HepG2 (cell line): Measurements from ENCODE around the gene DLG5. TPM values are rescaled to one million over a fixed set of nuclear protein-coding genes. Genes with fewer than 3 reads are reported as not detected.

Source experiments
- ATAC-seq: fragments of 200-7000 bp; cut with Tn5 transposase; 3 replicates; pipeline ENCODE4 v1.9.1; 2020; ENCODE audit warnings: mild to moderate bottlenecking, moderate library complexity
- BruUV-seq: library from RNA; stranded (reverse); fragments of 400-500 nt; replicated peaks from 2 replicates; lab custom pipeline; 2021; lab: Mats Ljungman, UMichigan
- CTCF ChIA-PET: fragments of 300-600 bp; formaldehyde crosslinking; extraction: SDS; loops from one replicate; lab custom pipeline; 2021; ENCODE audit warnings: low total read pairs, inconsistent platforms, low intra/inter-chr PET ratio; lab: Yijun Ruan, JAX
- POLR2A ChIA-PET: fragments of 350-600 bp; sonication (Branson Sonifier 250); formaldehyde crosslinking; loops from one replicate; lab custom pipeline; 2020; ENCODE audit warnings: antibody characterized with exemption, inconsistent platforms; lab: Yijun Ruan, JAX
- DNase-seq: peaks from one replicate; pipeline ENCODE4 v3.0.0-alpha.2; 2015; ENCODE audit warnings: low spot score
- FAIRE-seq: peaks from 3 replicates; lab custom pipeline; 2011; peaks lifted over from hg19 to GRCh38; lab: Jason Lieb, UNC
- H2AFZ ChIP-seq: one replicate; pipeline ENCODE4 v1.6.1; 2011; ENCODE audit warnings: low read length, inconsistent platforms
- H3K27ac ChIP-seq: fragments of 300-600 bp; 3 replicates; pipeline ENCODE4 v1.8.0; 2011; ENCODE audit warnings: mixed run types, mild to moderate bottlenecking, mixed read lengths, low read length, inconsistent platforms; ENCODE audit not compliant: insufficient read depth; ENCODE audit errors: extremely low read length
- H3K27me3 ChIP-seq, 2 experiments: fragments of 200-600 bp in 1 of 2; 2 replicates in 1 of 2; 3 replicates in 1 of 2; pipeline versions ENCODE4 v1.6.0 to v1.8.0; 2011; ENCODE audit warnings: low read length in 2 of 2, mild to moderate bottlenecking in 2 of 2, moderate library complexity in 2 of 2, inconsistent platforms in 1 of 2; ENCODE audit not compliant: insufficient read depth in 2 of 2, control insufficient read depth in 1 of 2
- H3K36me3 ChIP-seq, 2 experiments: fragments of 200-600 bp in 1 of 2; replicated peaks in 1 of 2; 2 replicates in 1 of 2; 3 replicates in 1 of 2; pipeline versions ENCODE4 v1.5.1 to v1.8.0; 2011; ENCODE audit warnings: low read length in 2 of 2, inconsistent platforms in 1 of 2; ENCODE audit not compliant: insufficient read depth in 2 of 2, control insufficient read depth in 1 of 2
- H3K4me1 ChIP-seq: 2 replicates; pipeline ENCODE4 v1.5.1; 2012; ENCODE audit warnings: low read length, inconsistent platforms; ENCODE audit not compliant: insufficient read depth
- H3K4me2 ChIP-seq: 2 replicates; pipeline ENCODE4 v1.6.0; 2011; ENCODE audit warnings: low read depth, low read length, inconsistent platforms
- H3K4me3 ChIP-seq, 3 experiments: fragments of 200-600 bp in 1 of 3; sonication (generic), shearing (Covaris generic) in 1 of 3; replicated peaks in 1 of 3; 2 replicates each; pipeline ENCODE4 v1.5.1; 2011 to 2016; ENCODE audit warnings: low read length in 3 of 3, inconsistent platforms in 2 of 3, low read depth in 2 of 3, mild to moderate bottlenecking in 2 of 3, control low read depth in 1 of 3, mixed read lengths in 1 of 3; ENCODE audit not compliant: insufficient read depth in 1 of 3
- H3K79me2 ChIP-seq: one replicate; pipeline ENCODE4 v1.6.1; 2011; ENCODE audit warnings: low read length, inconsistent platforms; ENCODE audit not compliant: insufficient read depth
- H3K9ac ChIP-seq: 2 replicates; pipeline ENCODE4 v1.6.0; 2011; ENCODE audit warnings: mild to moderate bottlenecking, low read depth, low read length, inconsistent platforms; ENCODE audit not compliant: insufficient read depth
- H3K9me3 ChIP-seq: 2 replicates; pipeline ENCODE4 v1.5.1; 2012; ENCODE audit warnings: mild to moderate bottlenecking, low read length
- H4K20me1 ChIP-seq: 2 replicates; pipeline ENCODE4 v1.6.0; 2011; ENCODE audit warnings: inconsistent platforms, mild to moderate bottlenecking, low read length, moderate library complexity; ENCODE audit not compliant: insufficient read depth
- ARNTL ChIP-seq: sonication (generic); formaldehyde crosslinking; IDR thresholded peaks from 2 replicates; pipeline ENCODE4 v1.4.0; 2020; ENCODE audit warnings: mild to moderate bottlenecking, missing genetic modification reagents
- KDM6A ChIP-seq: IDR thresholded peaks from 2 replicates; pipeline ENCODE4 v1.6.1; 2016; ENCODE audit warnings: low read depth
- PLRG1 ChIP-seq: fragments of 450-650 bp; conservative IDR thresholded peaks from 2 replicates; pipeline ENCODE4 v1.6.1; 2016
- TBX3 ChIP-seq: fragments of 450-650 bp; IDR thresholded peaks from 2 replicates; pipeline ENCODE4 v1.6.1; 2017; ENCODE audit warnings: antibody characterized with exemption, mild to moderate bottlenecking, inconsistent platforms, borderline replicate concordance
- ZNF296 ChIP-seq: sonication (generic); formaldehyde crosslinking; conservative IDR thresholded peaks from 2 replicates; pipeline ENCODE4 v1.5.0; 2020; ENCODE audit warnings: mild to moderate bottlenecking, missing genetic modification reagents
- ZNF484 ChIP-seq: sonication (generic); formaldehyde crosslinking; IDR thresholded peaks from 2 replicates; pipeline ENCODE4 v1.5.1; 2020; ENCODE audit warnings: mild to moderate bottlenecking, low read depth, missing genetic modification reagents, borderline replicate concordance
- ZNF629 ChIP-seq: sonication (generic); formaldehyde crosslinking; conservative IDR thresholded peaks from 2 replicates; pipeline ENCODE4 v1.5.0; 2020; ENCODE audit warnings: missing genetic modification reagents
- ZNF775 ChIP-seq: sonication (generic); formaldehyde crosslinking; IDR thresholded peaks from 2 replicates; pipeline ENCODE4 v1.4.0; 2020; ENCODE audit warnings: missing genetic modification reagents, mild to moderate bottlenecking, moderate library complexity, borderline replicate concordance
- ZNF792 ChIP-seq: IDR thresholded peaks from 2 replicates; pipeline ENCODE4 v1.6.1; 2016
- WGBS: methylation state at CpG from one replicate; pipeline ENCODE4 v1.1.6; 2017; ENCODE audit warnings: low lambda C conversion rate; 5-methylcytosine and 5-hydroxymethylcytosine counted together
- in situ Hi-C: cut with HindIII; loops from 2 replicates; pipeline ENCODE4 v1.10.0; 2017; ENCODE audit warnings: low pct_unique_long_range_greater_than_20kb; ENCODE audit not compliant: extremely low pct_ligation_motif_present
- intact Hi-C: fragments of 100-400 bp; cut with micrococcal nuclease; formaldehyde crosslinking; loops from one replicate; pipeline ENCODE4 v1.10.0; 2022; ENCODE audit not compliant: unreplicated experiment
- polyA plus RNA-seq, 8 experiments: library from polyadenylated mRNA; depleted of rRNA in 3 of 8; stranded (reverse) in 7 of 8; unstranded in 1 of 8; fragments of >200 nt; fragmentation: Illumina TruSeq in 4 of 8; extraction: Trizol in 4 of 8; gene quantifications; 2 replicates each; pipeline versions ENCODE4 v1.2.1 to v1.2.3, GENCODE V29; 2011 to 2016; ENCODE audit warnings: low read depth in 4 of 8, missing spikeins in 1 of 8, mixed read lengths in 1 of 8; ENCODE audit not compliant: insufficient read depth in 1 of 8
- total RNA-seq, 5 experiments: library from RNA; depleted of rRNA; stranded (reverse); fragments of >200 nt; fragmentation: Illumina TruSeq; extraction: Trizol; gene quantifications; 2 replicates each; pipeline ENCODE4 v1.2.3, GENCODE V29; 2016; ENCODE audit warnings: low read depth in 1 of 5
- TF ChIP-seq, protein P1 (sequence below): sonication (generic); formaldehyde crosslinking; IDR thresholded peaks from 2 replicates; pipeline ENCODE4 v1.4.0; 2020; ENCODE audit warnings: mild to moderate bottlenecking, low read depth, missing genetic modification reagents
- TF ChIP-seq, protein P2 (sequence below): sonication (generic); formaldehyde crosslinking; IDR thresholded peaks from 2 replicates; pipeline ENCODE4 v1.4.0; 2020; ENCODE audit warnings: mild to moderate bottlenecking, low read depth, missing genetic modification reagents
- TF ChIP-seq, protein P3 (sequence below): sonication (generic); formaldehyde crosslinking; IDR thresholded peaks from 2 replicates; pipeline ENCODE4 v1.9.0; 2022; ENCODE audit warnings: low read depth, missing genetic modification reagents
- TF ChIP-seq, protein P4 (sequence below): IDR thresholded peaks from 2 replicates; pipeline ENCODE4 v1.6.1; 2016; ENCODE audit warnings: low read depth, missing genetic modification reagents, missing compliant biosample characterization

Gene DLG5
- total and polyA plus RNA-seq, 2 of the 13 experiments (the other 11 are each of a cell fraction or from before 2014, with no cell fraction given), result 15.5 to 18.2 TPM

DNA sequence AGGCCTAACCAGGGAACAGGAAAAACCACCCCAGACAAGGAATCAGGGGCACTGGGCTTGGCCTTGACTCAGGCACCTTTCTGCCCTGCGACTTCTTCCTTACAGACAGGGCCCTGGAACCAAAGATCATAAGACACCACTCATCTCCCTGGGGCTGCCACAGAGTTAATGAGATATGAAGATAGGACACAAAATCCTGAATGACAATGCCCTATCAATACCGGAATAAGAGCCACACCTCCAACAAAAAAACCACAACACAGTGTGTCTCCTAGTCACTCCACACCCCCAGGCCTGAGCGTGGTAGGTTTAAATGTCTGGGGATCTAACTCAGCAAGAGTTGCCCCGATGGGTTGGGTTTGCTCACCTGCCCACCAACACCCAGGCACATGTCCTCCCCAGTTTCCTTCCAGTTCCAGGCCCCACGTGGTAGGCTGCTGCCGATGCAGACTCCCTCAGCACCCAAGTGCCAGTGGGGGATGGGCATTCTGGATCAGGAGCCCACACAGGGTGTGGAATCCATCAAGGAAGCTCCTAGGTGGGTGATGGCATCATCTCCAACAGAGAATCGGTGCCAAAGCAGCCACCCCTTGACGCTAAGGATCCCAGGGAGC lies 3.9 kb downstream of the DLG5 start (continued):
- TF ChIP-seq, protein P1, sequence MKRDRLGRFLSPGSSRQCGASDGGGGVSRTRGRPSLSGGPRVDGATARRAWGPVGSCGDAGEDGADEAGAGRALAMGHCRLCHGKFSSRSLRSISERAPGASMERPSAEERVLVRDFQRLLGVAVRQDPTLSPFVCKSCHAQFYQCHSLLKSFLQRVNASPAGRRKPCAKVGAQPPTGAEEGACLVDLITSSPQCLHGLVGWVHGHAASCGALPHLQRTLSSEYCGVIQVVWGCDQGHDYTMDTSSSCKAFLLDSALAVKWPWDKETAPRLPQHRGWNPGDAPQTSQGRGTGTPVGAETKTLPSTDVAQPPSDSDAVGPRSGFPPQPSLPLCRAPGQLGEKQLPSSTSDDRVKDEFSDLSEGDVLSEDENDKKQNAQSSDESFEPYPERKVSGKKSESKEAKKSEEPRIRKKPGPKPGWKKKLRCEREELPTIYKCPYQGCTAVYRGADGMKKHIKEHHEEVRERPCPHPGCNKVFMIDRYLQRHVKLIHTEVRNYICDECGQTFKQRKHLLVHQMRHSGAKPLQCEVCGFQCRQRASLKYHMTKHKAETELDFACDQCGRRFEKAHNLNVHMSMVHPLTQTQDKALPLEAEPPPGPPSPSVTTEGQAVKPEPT (CRISPR knock-in tag), result no peak
- TF ChIP-seq ZNF296 (CRISPR knock-in tag), result no peak
- TF ChIP-seq, protein P2, sequence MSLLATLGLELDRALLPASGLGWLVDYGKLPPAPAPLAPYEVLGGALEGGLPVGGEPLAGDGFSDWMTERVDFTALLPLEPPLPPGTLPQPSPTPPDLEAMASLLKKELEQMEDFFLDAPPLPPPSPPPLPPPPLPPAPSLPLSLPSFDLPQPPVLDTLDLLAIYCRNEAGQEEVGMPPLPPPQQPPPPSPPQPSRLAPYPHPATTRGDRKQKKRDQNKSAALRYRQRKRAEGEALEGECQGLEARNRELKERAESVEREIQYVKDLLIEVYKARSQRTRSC (CRISPR knock-in tag), result no peak
- TF ChIP-seq KDM6A (CRISPR knock-in tag), result no peak
- no peak for TF ChIP-seq ZNF792 (CRISPR knock-in tag)

DNA sequence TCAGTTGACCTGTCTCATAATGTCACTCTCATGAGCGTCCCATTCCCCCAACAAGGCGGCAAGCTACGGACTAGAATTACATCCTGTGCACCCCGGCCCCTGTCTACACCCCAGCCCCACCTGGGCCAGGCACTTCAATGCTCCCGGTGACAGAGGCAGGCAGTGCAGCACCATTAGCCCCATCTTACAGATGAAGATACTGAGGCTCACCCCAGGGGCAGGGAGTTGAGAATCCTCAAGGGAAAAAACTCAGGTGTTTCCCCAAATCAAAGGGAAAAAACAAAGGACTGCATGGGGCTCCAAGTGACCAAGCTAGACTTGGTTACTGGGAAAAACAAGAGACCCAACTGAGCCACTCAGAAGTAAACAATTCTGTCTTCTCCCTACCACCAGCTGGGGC lies 4.5 kb downstream of the DLG5 start:
- no peaks in the 10 kb centered on the region for H3K27me3 ChIP-seq
- no peaks in the 10 kb centered on the region; a peak in 1 of 5 replicates for H3K36me3 ChIP-seq
- H4K20me1 ChIP-seq, result peaks cover 7% of the 10 kb centered on the region
- FAIRE-seq (no peak), DNase-seq (no peak), ATAC-seq (no peak)
- peaks cover 82% of the 10 kb centered on the region for H3K79me2 ChIP-seq
- no peak overlapping the region for H3K4me3 ChIP-seq
- BruUV-seq, result no TSS peak
- WGBS, result 100% methylated on average over 5 of the region's 5 CpGs
- intact Hi-C loops, result no loop called here
- POLR2A ChIA-PET, result no interaction called here
- H3K27ac ChIP-seq, result no peak overlapping the region
- in situ Hi-C loops, result no loop called here
- no peaks in the 10 kb centered on the region for H3K9me3 ChIP-seq
- TF ChIP-seq ARNTL (CRISPR knock-in tag) (no peak), ZNF484 (CRISPR knock-in tag) (no peak), TBX3 (no peak), ZNF775 (no peak), ZNF629 (peak; percentile 74), PLRG1 (no peak)
- TF ChIP-seq, protein P3, sequence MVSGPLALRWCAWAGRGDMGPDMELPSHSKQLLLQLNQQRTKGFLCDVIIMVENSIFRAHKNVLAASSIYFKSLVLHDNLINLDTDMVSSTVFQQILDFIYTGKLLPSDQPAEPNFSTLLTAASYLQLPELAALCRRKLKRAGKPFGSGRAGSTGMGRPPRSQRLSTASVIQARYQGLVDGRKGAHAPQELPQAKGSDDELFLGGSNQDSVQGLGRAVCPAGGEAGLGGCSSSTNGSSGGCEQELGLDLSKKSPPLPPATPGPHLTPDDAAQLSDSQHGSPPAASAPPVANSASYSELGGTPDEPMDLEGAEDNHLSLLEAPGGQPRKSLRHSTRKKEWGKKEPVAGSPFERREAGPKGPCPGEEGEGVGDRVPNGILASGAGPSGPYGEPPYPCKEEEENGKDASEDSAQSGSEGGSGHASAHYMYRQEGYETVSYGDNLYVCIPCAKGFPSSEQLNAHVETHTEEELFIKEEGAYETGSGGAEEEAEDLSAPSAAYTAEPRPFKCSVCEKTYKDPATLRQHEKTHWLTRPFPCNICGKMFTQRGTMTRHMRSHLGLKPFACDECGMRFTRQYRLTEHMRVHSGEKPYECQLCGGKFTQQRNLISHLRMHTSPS (CRISPR knock-in tag), result no peak
- TF ChIP-seq, protein P4, sequence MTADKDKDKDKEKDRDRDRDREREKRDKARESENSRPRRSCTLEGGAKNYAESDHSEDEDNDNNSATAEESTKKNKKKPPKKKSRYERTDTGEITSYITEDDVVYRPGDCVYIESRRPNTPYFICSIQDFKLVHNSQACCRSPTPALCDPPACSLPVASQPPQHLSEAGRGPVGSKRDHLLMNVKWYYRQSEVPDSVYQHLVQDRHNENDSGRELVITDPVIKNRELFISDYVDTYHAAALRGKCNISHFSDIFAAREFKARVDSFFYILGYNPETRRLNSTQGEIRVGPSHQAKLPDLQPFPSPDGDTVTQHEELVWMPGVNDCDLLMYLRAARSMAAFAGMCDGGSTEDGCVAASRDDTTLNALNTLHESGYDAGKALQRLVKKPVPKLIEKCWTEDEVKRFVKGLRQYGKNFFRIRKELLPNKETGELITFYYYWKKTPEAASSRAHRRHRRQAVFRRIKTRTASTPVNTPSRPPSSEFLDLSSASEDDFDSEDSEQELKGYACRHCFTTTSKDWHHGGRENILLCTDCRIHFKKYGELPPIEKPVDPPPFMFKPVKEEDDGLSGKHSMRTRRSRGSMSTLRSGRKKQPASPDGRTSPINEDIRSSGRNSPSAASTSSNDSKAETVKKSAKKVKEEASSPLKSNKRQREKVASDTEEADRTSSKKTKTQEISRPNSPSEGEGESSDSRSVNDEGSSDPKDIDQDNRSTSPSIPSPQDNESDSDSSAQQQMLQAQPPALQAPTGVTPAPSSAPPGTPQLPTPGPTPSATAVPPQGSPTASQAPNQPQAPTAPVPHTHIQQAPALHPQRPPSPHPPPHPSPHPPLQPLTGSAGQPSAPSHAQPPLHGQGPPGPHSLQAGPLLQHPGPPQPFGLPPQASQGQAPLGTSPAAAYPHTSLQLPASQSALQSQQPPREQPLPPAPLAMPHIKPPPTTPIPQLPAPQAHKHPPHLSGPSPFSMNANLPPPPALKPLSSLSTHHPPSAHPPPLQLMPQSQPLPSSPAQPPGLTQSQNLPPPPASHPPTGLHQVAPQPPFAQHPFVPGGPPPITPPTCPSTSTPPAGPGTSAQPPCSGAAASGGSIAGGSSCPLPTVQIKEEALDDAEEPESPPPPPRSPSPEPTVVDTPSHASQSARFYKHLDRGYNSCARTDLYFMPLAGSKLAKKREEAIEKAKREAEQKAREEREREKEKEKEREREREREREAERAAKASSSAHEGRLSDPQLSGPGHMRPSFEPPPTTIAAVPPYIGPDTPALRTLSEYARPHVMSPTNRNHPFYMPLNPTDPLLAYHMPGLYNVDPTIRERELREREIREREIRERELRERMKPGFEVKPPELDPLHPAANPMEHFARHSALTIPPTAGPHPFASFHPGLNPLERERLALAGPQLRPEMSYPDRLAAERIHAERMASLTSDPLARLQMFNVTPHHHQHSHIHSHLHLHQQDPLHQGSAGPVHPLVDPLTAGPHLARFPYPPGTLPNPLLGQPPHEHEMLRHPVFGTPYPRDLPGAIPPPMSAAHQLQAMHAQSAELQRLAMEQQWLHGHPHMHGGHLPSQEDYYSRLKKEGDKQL (CRISPR knock-in tag), result no peak
- H3K4me1 ChIP-seq, result peaks cover 78% of the 10 kb centered on the region
- no peak overlapping the region for H3K9ac ChIP-seq
- H2AFZ ChIP-seq, result no peak overlapping the region
- no peak overlapping the region for H3K4me2 ChIP-seq
- CTCF ChIA-PET, result no interaction called here
